Pancreas (tissue), 10 donors: Measurements from ENCODE around the gene STRIP2. TPM values are rescaled to one million over a fixed set of nuclear protein-coding genes. Genes with fewer than 3 reads are reported as not detected.
A peak's percentile ranks its signal among the peaks of the same experiment; 100 is the strongest.

Experiments
- ATAC-seq, 4 donors: fragments of 200-7000 bp; cut with Tn5 transposase; one replicate each; pipeline versions ENCODE4 v1.8.0 to v1.9.1; 2020; ENCODE audit warnings: mild to moderate bottlenecking in 4 of 4, moderate library complexity in 4 of 4
- DNase-seq, 6 donors: peaks; one replicate each; pipeline ENCODE4 v3.0.0-alpha.2; 2020
- FAIRE-seq: peaks from 2 replicates; lab custom pipeline; 2012; peaks lifted over from hg19 to GRCh38; lab: Jason Lieb, UNC
- H3K27ac ChIP-seq, 4 donors: fragments of 200-600 bp; sonication (generic); 1 replicate in 3 of 4; 2 replicates in 1 of 4; pipeline versions ENCODE4 v1.5.0 to v1.8.0; 2020
- H3K27me3 ChIP-seq, 4 donors: fragments of 200-600 bp; one replicate each; pipeline ENCODE4 v1.8.0; 2021
- H3K36me3 ChIP-seq, 3 donors: fragments of 200-600 bp; sonication (generic) in 1 of 3; one replicate each; pipeline versions ENCODE4 v1.5.0 to v1.8.0; 2020 to 2021
- H3K4me1 ChIP-seq, 3 donors: fragments of 200-600 bp; one replicate each; pipeline ENCODE4 v1.8.0; 2021
- H3K4me3 ChIP-seq, 4 donors: fragments of 200-600 bp; sonication (generic) in 2 of 4; one replicate each; pipeline versions ENCODE4 v1.5.0 to v1.8.0; 2020 to 2021
- H3K9me3 ChIP-seq, 4 donors: fragments of 200-600 bp; one replicate each; pipeline ENCODE4 v1.8.0; 2021
- WGBS, 2 donors: extraction: QIAGEN DNeasy Blood & Tissue Kit; methylation state at CpG; one replicate each; pipeline ENCODE4 v1.1.7; 2013; 5-methylcytosine and 5-hydroxymethylcytosine counted together
- intact Hi-C, 3 donors: fragments of 100-400 bp; cut with DNase I; formaldehyde crosslinking; loops; one replicate each; pipeline versions ENCODE4 v1.11.1 to v1.14.2; 2022
- polyA plus RNA-seq, 2 donors: library from polyadenylated mRNA; stranded (reverse); fragments of 200-250 nt; gene quantifications; one replicate each; pipeline ENCODE4 v1.2.3, GENCODE V29; 2013
- total RNA-seq, 6 donors: library from RNA; stranded (reverse); fragmentation: NEBNext Ultra II Directional in 4 of 6; extraction: Animal tissue kit (Norgen Biotek cat#: 25700) in 4 of 6; gene quantifications; one replicate each; pipeline versions ENCODE4 v1.2.1 to v1.2.4, GENCODE V29; 2021 to 2023
- TF ChIP-seq, protein P1 (sequence below), 4 donors: fragments of 200-600 bp; sonication (generic) in 3 of 4; IDR thresholded peaks; one replicate each; pipeline versions ENCODE4 v1.5.0 to v1.8.0; 2021; ENCODE audit warnings: antibody characterized with exemption in 4 of 4
- donor health status: healthy with polysubstance abuse.
- donor health status: DM: no; HTN: no; CAD: no; lungs with moderate emphysema.
- donor health status: DM: no; HTN: no; CAD: no.
- donor health status: control.
- donor health status: control.
- donor health status: Bipolar disorder and iron deficiency.
- donor health status: DM: yes; HTN: yes; CAD: no.
- donor health status: DM: no; HTN: no; CAD: no.
- donor health status: DM: no; HTN: no; CAD: no.
- donor health status: DM: yes; HTN: yes; CAD: no.

Gene STRIP2
- total and polyA plus RNA-seq, 8 donors, result 0.16 to 0.85 (median 0.38) TPM

- DNase-seq, result no peak
- H3K27me3 ChIP-seq, result no peaks in the 10 kb centered on the region
- H3K4me1 ChIP-seq, result peaks cover 0 to 15% (median 5%) of the 10 kb centered on the region in 3 donors
- H3K4me3 ChIP-seq, result no peak overlapping the region
- TF ChIP-seq, protein P1, sequence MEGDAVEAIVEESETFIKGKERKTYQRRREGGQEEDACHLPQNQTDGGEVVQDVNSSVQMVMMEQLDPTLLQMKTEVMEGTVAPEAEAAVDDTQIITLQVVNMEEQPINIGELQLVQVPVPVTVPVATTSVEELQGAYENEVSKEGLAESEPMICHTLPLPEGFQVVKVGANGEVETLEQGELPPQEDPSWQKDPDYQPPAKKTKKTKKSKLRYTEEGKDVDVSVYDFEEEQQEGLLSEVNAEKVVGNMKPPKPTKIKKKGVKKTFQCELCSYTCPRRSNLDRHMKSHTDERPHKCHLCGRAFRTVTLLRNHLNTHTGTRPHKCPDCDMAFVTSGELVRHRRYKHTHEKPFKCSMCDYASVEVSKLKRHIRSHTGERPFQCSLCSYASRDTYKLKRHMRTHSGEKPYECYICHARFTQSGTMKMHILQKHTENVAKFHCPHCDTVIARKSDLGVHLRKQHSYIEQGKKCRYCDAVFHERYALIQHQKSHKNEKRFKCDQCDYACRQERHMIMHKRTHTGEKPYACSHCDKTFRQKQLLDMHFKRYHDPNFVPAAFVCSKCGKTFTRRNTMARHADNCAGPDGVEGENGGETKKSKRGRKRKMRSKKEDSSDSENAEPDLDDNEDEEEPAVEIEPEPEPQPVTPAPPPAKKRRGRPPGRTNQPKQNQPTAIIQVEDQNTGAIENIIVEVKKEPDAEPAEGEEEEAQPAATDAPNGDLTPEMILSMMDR (IDR thresholded peaks at IDR 0.05), result no peak
- FAIRE-seq, result no peak
- 64 to 76% methylated on average over 2 of the region's 2 CpGs for WGBS, 2 donors
- H3K9me3 ChIP-seq, result no peaks in the 10 kb centered on the region
- intact Hi-C loops, result no loop called here
- ATAC-seq, result no peak
- no peak overlapping the region for H3K27ac ChIP-seq
- no peaks in the 10 kb centered on the region for H3K36me3 ChIP-seq
These were observed 18.5 kb downstream of the STRIP2 start for GRCh38 chr7:129452589-129453231.

- H3K4me1 ChIP-seq, result peaks cover 0 to 15% (median 5%) of the 10 kb centered on the region in 3 donors
- no peak overlapping the region for H3K4me3 ChIP-seq
- TF ChIP-seq, protein P1 (IDR thresholded peaks at IDR 0.05), result no peak
- DNase-seq (no peak), FAIRE-seq (no peak), ATAC-seq (peak; percentile 41 to 70 (median 64))
- peak overlapping the region in 1 of 4 donors; percentile 13 for H3K27ac ChIP-seq
- intact Hi-C loops, result no loop called here
- H3K27me3 ChIP-seq, result no peaks in the 10 kb centered on the region
- no peaks in the 10 kb centered on the region for H3K9me3 ChIP-seq
- WGBS, 2 donors, result 17 to 39% methylated on average over 1 of the region's 1 CpG
- no peaks in the 10 kb centered on the region for H3K36me3 ChIP-seq
These were observed 19.4 kb downstream of the STRIP2 start for GRCh38 chr7:129453510-129454248.

GRCh38 chr7:129454249-129454551, 20.0 kb downstream of the STRIP2 start:
- Histone ChIP-seq H3K27ac (peak overlapping the region in 1 of 4 donors; percentile 13), H3K27me3 (no peaks in the 10 kb centered on the region), H3K4me3 (no peak overlapping the region), H3K4me1 (peaks cover 0 to 15% (median 5%) of the 10 kb centered on the region in 3 donors), H3K9me3 (no peaks in the 10 kb centered on the region), H3K36me3 (no peaks in the 10 kb centered on the region)
- 94 to 95% methylated on average over 4 of the region's 4 CpGs for WGBS, 2 donors
- intact Hi-C loops, result no loop called here
- ATAC-seq, result no peak
- TF ChIP-seq, protein P1 (IDR thresholded peaks at IDR 0.05), result no peak
- no peak for DNase-seq
- no peak for FAIRE-seq

- Histone ChIP-seq H3K4me1 (peaks cover 0 to 15% (median 5%) of the 10 kb centered on the region in 3 donors), H3K4me3 (no peak overlapping the region), H3K27me3 (no peaks in the 10 kb centered on the region), H3K36me3 (no peaks in the 10 kb centered on the region), H3K9me3 (no peaks in the 10 kb centered on the region), H3K27ac (no peak overlapping the region)
- TF ChIP-seq, protein P1 (IDR thresholded peaks at IDR 0.05), result no peak
- ATAC-seq (no peak), FAIRE-seq (no peak), DNase-seq (peak in 1 of 6 donors; percentile 37)
- WGBS, 2 donors, result 93 to 96% methylated on average over 10 of the region's 10 CpGs
- intact Hi-C loops, result no loop called here
These were observed 22.2 kb downstream of the STRIP2 start for GRCh38 chr7:129456421-129456820.

DNA sequence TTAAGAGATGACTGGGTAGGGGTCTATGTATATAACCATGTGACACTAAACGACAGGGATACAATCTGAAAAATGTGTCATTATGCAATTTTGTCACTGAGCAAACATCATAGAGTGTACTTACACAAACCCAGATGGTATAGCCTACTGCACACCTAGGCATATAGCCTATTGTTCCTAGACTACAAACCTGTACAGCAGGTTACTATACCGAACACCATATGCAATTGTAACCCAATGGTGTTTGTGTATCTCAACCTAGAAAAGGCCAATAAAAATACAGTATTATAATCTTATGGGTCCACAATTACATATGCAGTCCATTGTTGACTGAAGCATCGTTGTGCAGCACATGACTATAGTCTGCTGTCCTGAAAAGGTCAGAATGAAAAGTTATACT, 22.9 kb downstream of the STRIP2 start:
- FAIRE-seq (no peak), ATAC-seq (no peak), DNase-seq (no peak)
- intact Hi-C loops, result no loop called here
- Histone ChIP-seq H3K36me3 (no peaks in the 10 kb centered on the region), H3K4me3 (no peak overlapping the region), H3K27ac (no peak overlapping the region), H3K9me3 (no peaks in the 10 kb centered on the region), H3K27me3 (no peaks in the 10 kb centered on the region), H3K4me1 (peaks cover 0 to 13% (median 5%) of the 10 kb centered on the region in 3 donors)
- TF ChIP-seq, protein P1 (IDR thresholded peaks at IDR 0.05), result no peak
- 77 to 79% methylated on average over 3 of the region's 3 CpGs for WGBS, 2 donors
